Fibroblast of skin of left quadriceps (primary cell): Measurements from ENCODE around the gene SOX11.
"Not testable (repeated sequence)": the region's sequence is repeated elsewhere in the genome, so short reads cannot be mapped to it uniquely, and the experiment has no call there.

ENCODE experiments used
- DNase-seq, 2 experiments: peaks; one replicate each; pipeline ENCODE4 v3.0.0-alpha.2; 2013; ENCODE audit warnings: low read depth in 2 of 2

The SOX11 gene

DNA sequence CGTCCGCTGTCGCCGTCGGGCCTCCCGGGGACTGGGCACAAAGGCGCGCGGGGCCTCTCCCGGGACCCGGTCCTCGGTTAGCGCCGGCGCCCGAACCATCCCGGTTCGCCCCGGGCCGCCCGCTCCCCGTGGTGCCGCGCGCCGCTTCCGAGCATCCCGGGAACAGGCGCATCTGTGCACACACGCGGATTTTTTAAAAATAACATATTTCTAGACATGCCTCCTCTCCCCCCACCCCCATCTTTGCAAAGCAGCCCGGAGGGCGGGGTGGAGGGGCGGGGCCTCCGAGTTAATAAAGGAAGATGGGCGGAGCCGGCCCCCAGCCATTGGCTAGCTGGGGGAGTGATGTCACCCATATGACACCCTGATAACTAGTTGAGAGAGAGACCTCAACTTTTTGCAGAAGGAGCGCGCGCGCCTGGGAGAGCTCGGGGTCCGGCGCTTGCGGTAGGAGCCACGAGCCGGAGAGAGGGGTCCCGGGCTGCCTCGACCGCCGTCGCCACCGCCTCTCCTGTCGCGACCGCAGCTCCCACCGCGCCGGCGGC, at the start of gene SOX11:
Gene SOX11 (plus strand): TSS at position 400 of the 545 bp plus-strand sequence. CDS start 338 bp downstream, outside the sequence.
- peak; percentile 95 for DNase-seq

DNA sequence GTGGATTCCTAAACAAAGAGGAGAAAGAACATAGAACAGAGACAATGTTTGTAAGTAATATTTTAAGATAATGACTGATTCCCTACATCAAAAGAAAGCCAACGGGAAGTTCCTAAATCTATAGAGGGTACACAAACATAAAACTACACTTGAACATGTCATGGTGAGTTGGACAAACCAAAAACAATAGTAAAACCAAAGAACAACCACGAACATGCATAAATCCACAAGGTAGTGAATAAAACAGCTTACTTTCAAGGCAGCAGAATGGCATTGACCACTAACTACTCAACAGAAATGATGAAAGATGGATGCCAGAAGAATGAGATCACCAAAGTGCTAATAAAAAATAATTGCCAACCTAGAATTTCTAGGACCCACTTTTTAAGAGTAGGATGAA, 39.5 kb upstream of the SOX11 start:
- peak in 1 of 2 experiments; percentile 16 for DNase-seq

DNA sequence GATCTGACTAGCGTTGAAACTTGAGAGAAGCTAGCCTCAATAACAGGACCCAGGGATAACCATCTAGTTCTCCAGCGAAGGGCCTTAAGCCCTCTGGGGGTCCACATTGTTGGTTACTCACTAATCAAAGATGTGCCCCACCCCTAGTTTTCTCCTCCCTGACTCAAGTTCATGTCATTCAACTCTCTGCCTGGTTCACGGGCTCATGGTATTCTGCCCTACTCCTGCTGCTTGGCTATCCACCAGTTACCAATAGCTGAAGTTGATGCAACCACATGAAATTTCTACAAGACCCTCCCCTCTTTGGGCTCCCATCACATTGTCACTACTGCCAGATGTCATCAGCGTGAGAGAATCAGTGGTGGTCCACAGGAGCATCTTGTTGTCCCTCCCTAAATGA, 38.4 kb upstream of the SOX11 start:
- DNase-seq: not testable (repeated sequence)

DNA sequence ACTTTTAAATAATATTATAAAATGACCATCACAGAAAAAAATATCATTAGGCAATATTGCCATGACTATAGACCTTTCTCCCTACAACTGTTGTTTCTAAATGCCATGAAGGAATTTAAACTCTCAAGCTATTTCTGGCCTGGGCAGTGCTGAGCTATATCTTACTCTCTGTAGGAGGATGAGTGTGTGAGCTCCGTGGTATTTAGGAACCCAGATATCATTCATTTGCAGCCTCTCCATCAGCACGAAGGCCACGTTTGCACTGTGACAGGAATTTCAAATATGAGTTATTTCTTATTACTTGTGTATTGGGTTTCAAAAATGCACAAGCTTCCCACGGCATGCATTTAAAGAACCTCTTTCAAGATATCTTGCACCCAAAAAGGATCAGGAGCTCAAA, 35.0 kb upstream of the SOX11 start:
- DNase-seq: no peak

DNA sequence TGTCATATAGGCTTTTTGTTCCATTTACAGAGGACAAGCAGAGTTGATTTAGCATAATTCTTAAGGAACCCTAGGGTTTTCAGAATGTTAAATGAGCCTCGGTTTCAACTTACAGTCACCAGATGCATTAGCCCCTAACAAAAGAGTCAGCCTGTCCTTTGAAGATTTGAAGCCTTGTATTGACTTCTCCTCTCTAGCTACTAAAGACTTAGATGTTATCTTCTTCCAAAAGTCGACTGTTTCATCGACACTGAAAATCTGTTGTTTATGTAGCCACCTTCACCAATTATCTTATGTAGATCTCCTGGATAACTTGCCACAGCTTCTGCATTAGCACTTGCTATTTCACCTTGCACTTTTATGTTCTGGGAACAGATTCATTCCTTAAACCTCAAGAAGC, 31.6 kb upstream of the SOX11 start:
- DNase-seq: no peak

DNA sequence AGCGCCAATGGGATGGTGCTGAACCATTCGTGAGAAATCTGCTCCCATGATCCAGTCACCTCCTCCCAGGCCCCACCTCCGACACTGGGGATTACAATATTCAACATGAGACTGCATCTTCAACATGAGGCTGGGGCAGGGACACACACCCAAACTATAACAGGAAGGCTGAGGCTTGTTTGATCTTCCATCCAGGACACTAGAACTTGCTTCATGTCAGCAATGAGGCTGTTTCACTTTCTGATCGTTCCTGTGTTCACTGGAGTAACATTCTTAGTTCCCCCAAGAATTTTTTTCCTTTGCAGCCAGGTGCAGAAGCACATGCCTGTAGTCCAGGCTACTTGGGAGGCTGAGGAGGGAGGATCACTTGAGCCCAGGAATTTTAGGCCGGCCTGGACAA, 30.8 kb upstream of the SOX11 start:
- no peak for DNase-seq

DNA sequence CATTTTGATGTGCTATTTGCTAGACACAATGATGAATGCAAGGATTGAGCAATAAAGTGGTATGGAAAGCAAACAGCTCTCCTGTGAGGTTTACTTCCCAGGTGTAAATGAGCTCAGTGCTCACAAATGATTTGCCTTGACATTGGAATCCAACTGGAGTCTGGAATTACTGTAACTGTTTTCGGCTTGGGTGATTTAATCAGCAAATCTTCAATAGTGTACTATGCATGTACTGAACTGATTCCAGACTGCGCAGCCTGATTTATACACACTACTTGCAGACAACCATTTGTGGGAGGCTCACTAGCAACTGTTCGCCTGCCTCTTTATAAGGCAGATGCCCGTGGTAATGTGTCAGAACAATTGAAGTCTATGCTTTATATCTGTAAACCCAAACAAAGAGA, 27.9 kb upstream of the SOX11 start:
- DNase-seq: peak in 1 of 2 experiments; percentile 2

DNA sequence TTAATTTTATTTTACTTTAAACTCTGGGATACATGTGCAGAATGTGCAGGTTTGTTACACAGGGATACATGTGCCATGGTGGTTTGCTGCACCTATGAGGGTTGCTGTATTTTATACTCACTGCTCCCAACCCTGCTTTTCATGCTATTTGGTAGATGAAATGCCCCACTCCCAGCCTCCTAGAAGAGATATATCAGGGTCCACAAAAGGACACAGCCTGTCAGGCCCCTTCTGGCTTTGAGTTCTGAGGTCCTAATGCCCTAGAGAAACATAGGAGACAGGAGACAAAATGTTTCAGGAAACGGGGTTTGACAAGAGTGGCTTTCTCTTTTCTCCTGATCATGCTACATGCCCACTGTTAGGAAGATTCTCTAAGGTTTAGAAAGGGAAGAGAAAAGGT, 27.1 kb upstream of the SOX11 start:
- DNase-seq: no peak

DNA sequence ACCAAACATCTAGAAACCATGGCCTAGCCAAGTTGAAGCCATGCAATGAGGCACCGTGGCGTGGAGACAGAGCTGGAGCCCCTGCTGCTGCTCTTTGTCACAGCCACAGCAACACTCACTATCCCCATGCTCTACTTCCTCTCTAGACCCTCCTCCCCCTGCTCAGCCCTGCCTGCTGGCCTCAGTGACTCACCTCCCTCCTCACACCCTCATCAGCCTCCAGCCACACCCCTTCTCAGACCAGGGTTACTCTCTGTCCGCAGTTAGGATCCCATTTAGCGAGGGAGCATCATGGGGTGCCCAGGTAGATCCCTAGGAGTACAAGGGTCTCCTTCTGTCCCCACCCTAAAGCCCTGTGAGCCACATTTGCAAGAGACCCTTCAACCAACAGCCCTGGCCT, 25.4 kb upstream of the SOX11 start:
- no peak for DNase-seq

DNA sequence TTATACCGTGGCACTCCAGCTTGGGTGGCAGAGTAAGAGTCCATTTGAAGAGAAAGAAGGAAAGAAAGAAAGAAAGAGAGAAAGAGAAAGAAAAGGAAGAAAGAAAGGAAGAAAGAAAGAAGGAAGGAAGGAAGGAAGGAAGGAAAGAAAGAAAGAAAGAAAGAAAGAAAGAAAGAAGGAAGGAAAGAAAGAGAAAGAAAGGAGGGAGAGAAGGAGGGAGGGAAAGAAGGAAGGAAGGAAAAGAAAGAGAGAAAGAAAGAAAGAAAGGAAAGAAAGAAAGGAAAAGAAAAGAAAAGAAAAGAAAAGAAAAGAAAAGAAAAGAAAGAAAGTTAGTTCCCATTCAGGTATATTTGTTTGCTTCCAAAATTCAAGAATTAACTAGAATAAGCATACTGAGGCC, 24.5 kb upstream of the SOX11 start:
- DNase-seq: not testable (repeated sequence)

DNA sequence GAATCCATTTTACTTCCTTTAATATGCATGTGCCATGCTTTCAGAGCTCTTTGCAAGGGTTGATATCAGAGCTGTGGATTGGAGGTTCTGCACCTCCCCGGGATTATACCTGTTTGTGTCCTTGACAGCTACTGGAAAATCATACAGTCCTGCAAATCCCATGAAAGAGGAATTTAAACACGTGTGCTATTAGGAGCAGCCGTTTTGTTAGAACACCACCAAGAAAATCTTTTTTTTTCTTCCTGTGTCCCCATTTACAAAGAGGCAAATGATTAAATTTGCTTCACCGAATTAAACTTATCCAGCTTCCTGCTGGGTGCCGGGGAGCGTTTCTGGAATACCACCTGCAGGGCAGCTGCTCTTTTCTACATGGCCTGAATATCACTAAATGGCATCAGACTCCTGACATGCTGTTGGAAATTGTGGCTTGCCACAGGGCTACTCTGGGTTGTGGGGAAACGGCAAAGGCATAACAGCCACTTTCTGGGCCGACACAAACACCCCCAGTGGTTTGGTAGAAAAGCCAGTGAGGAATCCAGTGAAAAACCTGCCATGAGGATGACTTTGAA, 23.4 kb upstream of the SOX11 start:
- DNase-seq: no peak

DNA sequence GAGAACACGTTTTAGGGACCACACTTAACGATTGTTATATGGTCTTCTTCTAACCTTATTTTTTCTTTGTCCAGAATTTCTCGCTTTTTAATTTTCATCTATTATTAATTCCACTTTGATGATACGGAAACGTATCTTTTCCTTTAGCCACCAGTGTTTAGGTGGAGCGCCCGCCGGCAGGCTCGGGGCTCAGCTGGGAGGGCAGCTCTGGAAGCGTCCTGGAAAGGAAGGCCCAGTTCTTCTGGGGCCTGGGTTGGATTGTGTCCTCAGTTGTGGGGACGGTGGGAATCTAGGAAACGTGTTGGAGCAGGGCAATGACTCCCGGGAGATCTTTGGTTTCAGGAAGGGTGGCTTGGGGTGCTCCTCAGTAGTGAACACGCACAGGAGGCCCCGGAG, 19.4 kb upstream of the SOX11 start:
- DNase-seq: no peak

DNA sequence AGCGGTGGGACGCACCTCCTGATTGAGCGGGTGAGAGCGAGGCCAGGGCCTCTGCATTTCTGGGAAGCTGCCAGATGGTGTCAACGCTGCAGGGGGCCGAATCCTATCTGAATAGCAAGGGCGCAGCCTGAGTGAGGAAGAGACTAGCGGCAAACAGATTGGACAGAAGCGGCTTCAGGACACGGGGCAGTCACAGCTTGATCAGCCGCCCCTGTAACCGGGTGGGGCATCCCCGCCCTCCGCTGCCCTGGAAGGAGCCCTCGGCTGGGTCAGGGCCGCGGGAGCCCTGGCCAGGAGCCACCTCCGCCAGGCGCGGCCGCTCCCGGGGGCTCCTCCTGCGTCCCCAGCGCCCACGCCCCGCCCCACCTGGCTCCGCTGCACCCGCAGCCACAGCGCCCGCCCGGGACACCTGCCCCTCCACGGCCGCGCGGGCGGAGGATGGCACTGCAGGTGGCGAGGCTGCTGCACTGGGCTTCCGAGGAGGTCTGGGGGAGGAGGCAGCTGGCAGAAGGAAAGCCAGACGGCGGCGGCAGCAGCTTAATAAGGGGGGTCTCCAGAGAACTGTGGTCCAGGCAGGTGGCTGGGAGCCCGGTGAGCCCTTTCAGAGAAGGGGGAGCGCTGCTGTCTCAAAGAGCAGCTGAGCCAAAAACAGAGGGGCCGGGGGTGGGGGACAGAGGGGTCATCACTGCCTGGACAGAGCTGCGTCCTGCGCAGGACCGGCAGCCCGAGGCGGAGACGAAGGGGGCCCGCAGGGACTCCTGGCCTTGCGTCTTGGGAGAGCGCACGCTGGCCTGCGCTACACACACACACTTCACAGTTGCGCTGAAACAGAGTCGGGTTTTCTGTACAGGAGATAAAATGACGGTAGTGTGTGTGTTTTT, 18.8 kb upstream of the SOX11 start:
- no peak for DNase-seq

DNA sequence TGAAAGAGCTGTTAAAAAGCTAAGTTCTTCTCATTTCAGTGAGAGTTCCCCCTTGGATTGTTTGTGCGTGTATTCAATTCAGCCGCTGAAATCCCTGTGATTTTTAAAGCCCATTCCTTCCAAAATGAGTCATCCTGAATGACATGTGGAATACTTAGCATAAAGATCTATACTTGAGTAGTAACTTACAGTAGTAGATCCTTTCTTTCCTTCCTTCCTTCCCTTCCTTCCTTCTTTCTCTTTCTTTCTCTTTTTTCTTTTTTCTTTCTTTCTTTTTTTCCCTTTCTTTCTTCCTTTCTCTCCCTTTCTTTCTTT, 18.2 kb upstream of the SOX11 start:
- no peak for DNase-seq

DNA sequence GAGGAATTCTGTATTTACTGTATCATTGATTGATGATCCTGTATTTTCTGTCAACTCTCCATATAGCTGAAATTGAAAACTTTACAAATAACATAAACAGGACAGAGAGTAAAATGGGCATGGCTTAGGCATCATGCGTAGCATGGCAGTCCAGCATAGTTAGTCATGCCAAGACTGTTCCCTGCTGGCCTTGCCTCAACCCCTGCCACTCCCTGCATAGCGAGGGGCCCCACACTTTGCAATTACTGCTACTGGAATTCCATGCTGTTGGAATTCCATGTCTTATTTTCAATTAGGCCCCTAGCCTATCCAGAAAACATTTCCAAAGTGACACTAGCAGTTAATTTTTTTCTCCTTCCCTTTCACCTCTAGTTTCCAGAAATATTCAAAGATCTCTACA, 15.1 kb upstream of the SOX11 start:
- DNase-seq: no peak

DNA sequence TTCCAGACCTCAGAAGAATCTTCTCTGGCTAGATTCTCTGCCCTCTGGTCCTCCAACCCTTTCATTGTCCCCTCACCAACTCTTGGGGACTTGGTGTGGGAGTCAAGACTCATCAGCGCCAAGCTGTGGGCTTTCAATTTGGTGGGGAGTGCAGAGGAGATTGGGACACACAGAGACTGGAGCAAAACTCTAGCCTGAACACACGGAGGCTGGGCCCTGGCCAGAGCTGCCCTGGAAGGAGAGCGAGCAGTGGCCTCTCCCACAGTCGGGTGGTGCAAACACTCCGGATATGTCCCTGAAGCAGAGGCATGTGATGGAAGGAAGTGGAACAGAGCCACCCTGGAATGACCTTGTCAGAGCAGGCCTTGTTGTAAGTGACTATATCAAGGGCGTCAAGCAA, 8.7 kb upstream of the SOX11 start:
- no peak for DNase-seq

DNA sequence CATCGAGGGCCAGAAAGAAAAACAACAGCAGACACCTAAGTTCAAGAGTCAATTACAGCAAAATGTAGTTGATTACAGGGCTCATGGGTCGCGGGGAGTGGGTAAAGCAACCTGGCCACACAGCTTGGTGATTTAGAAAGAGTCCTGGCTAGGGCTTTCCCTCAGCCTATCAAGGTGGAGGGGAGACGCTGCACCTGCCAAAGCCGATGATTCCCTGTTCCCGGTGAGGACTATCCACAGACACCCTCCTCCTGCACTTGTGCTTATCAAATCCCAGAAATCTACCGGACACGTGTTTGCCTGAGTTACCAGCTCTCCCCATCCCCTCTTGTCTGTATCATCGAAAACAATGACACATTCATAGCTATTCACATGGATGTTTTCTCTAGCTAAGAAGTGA, 7.0 kb upstream of the SOX11 start:
- DNase-seq: no peak

DNA sequence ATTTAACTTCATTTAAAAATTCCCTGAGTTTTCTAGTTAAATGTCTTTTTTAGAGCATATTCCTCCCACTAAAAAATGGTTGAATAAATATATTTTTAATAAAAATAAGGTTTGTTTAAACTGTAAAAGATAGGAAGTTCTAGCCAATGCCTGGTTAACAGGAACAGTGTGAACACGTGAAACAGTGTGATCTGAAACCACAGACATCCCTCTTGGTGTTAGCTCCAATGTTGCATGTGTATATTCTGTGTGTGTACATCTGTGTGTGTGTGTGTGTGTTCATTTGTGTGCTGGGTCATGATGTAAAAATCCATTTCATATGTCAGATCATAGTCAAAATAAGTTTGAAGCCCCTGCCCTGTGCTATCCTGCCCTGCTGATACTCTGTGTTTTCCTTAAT, 6.1 kb upstream of the SOX11 start:
- DNase-seq: no peak

DNA sequence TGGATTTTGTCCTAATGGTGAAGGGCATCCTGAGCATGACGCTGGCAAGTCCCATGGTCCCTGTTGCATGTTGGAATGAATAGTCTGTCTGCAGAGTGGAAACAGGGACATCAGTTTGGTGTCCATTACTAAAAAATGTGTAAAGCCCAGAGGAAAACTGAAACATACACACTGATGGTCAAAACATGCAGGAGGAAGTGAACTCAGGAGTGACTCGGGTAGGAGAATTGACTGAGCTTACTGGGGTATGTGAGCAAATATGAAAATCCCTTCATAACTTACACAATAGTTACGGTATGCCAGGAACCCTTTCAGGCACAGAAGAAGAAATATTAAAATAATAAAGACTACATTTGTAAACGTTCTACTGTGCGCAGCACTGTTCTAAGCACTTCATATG, 5.6 kb upstream of the SOX11 start:
- DNase-seq: no peak

DNA sequence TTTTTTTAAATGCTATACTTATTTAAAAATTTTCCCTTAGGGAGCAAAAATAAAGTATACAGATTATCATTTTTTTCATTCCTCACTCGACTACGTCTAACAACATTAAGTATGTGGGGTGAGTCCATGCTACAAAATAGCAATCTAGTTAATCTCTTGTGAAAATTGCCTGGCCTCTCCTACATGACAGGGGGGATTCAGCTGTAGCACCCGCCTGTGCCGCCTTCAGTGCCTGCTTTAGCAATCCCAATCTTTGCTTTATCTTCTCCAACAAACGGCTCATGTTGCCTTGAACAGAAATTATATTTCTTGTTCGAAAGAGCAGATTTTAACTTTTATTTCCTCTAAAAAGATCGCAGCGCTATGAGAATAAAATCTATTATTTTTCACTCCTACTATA, 2.4 kb upstream of the SOX11 start:
- no peak for DNase-seq

DNA sequence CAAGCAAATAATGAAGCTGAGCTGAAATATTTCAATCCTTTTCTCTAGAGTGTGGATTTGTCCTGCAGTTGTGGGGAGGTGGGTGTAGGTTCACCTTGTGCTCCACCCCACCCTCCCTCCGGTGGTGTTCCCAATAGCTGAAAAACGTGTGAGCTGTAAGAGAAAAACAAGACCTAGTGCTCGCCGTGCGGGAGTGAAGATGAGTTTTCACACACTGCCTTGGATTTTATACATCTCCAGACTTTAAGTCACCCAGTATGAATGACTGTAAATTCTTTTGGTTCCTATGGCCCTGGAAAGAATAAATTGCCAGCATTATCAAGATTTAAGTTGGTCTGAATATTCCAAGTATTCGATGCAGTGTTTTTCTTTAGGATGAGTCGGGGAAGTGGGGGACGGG, 1.9 kb upstream of the SOX11 start:
- no peak for DNase-seq

DNA sequence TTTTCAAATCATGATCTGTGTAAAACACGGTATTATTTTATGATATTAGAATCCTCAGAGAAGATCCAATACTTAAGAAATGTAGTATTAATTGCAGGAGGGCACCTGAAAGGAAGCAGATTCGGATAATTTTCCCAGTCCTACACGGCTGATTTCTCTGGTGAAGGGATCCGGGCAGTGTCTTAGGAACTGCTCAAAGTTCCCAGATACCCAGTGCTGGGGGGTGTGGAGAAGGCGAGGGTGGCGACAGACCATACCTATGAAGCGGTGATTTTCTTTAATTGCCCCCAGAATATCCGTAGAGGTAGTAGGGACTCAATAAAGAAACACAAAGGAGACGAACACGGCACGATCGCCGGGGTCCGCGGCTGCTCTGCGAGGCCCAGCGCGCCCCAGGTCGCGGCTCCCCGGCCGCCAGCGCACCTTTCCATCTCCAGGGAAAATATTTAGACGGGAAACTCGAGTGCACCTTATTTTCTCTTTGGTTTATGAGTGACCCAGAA, 1.4 kb upstream of the SOX11 start:
- no peak for DNase-seq
